GM20000 (cell line): ENCODE results near the gene ZGPAT.

Experiments used
- DNase-seq: peaks from one replicate; pipeline ENCODE4 v3.0.0; 2012; ENCODE audit warnings: low spot score
- TF ChIP-seq, protein P1 (sequence below): IDR thresholded peaks from 2 replicates; pipeline ENCODE4 v1.5.1; 2012; ENCODE audit warnings: mild to moderate bottlenecking, control low read depth; ENCODE audit errors: extremely low read depth, missing control alignments

Gene ZGPAT

DNA sequence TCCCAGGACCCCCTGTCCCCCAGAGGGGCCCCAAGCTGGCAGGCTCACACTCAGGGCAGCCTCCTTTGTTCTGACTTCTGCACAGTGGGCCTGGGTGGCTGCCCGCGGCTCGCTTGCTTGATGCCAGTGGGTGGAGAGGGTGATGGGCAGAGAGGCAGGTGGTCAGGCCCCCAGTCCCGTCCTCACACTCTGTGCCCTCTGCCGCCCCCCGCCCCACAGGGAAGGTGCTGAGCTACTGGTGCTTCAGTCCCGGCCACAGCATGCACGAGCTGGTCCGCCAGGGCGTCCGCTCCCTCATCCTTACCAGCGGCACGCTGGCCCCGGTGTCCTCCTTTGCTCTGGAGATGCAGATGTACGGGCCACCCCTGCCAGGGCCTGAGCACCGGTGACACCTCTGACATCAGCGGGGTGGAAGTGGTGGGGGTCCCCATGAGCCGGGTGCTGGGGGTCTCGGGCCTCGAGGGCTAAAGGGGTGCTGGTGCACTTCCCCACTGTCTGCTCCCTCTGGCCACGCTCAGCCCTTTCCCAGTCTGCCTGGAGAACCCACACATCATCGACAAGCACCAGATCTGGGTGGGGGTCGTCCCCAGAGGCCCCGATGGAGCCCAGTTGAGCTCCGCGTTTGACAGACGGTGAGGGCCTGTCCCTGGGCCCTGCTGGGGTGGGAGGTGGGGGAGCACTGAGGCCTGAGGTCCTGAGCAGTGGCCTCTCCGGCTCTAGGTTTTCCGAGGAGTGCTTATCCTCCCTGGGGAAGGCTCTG lies 20.2 kb upstream of the ZGPAT start:
- TF ChIP-seq, protein P1, sequence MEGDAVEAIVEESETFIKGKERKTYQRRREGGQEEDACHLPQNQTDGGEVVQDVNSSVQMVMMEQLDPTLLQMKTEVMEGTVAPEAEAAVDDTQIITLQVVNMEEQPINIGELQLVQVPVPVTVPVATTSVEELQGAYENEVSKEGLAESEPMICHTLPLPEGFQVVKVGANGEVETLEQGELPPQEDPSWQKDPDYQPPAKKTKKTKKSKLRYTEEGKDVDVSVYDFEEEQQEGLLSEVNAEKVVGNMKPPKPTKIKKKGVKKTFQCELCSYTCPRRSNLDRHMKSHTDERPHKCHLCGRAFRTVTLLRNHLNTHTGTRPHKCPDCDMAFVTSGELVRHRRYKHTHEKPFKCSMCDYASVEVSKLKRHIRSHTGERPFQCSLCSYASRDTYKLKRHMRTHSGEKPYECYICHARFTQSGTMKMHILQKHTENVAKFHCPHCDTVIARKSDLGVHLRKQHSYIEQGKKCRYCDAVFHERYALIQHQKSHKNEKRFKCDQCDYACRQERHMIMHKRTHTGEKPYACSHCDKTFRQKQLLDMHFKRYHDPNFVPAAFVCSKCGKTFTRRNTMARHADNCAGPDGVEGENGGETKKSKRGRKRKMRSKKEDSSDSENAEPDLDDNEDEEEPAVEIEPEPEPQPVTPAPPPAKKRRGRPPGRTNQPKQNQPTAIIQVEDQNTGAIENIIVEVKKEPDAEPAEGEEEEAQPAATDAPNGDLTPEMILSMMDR = no peak
- no peak for DNase-seq

DNA sequence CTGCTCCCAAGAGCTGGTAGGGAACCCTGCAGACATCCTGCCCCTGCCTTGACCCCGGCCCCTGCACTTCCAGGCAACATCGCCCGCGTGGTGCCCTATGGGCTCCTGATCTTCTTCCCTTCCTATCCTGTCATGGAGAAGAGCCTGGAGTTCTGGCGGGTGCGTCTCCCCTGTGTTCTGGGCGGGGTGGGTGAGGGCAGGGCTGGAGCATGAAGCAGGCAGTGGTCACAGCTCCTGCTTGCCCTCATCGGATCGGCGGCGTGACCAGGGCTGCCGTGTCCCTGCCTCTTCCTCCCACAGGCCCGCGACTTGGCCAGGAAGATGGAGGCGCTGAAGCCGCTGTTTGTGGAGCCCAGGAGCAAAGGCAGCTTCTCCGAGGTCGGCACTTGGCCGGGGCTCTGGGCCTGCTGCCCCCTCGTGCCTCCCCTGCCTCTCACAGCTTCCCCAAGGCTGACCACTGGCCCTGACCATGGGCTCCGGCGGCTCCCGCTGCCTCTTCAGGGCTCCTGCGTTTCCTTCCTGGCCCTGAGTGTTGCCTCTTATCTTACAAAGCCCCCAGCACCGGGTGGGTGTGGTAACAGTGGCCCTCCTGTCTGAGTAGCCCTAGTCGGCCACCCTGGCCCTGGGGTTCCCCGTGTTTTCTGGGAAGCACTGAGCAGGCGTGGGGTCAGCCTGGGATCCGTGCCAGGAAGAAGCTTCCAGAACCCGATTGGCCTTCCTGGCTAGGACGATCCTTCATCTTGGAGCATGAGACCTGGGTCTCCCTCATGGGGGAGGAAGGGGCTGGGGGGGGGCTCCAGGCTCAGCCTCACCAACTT lies 19.4 kb upstream of the ZGPAT start:
- DNase-seq = no peak
- TF ChIP-seq, protein P1 = no peak

DNA sequence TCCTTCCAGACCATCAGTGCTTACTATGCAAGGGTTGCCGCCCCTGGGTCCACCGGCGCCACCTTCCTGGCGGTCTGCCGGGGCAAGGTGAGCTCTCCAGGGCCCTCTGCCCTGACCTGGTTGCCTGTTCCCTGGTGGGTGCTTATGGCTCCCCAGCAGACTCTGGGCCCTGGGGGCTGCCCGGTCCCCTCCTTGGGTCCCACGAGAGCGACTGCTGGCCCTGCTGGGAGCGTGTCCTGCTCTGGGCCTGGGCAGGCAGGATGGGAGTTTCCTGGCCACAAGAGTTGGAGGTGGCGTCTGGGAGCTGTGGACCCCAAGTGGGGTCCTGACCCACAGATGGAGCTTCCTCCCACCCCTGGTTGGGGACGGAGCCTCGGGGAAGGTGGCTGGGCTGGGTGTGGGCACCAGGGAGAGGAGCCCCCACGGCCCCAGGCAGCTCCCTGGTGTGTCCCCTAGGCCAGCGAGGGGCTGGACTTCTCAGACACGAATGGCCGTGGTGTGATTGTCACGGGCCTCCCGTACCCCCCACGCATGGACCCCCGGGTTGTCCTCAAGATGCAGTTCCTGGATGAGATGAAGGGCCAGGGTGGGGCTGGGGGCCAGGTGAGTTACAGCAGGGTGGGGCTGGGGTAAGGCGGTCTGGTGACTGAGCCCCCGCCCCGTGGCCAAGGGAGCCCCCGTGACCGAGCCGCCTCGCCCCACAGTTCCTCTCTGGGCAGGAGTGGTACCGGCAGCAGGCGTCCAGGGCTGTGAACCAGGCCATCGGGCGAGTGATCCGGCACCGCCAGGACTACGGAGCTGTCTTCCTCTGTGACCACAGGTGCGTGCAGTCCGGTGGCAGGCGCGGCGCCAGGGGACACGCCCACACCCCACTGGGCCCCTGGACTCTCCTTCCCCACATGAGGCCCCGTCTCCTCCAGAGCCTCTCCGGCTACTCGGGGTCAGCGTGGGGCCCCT lies 18.5 kb upstream of the ZGPAT start:
- DNase-seq = no peak

DNA sequence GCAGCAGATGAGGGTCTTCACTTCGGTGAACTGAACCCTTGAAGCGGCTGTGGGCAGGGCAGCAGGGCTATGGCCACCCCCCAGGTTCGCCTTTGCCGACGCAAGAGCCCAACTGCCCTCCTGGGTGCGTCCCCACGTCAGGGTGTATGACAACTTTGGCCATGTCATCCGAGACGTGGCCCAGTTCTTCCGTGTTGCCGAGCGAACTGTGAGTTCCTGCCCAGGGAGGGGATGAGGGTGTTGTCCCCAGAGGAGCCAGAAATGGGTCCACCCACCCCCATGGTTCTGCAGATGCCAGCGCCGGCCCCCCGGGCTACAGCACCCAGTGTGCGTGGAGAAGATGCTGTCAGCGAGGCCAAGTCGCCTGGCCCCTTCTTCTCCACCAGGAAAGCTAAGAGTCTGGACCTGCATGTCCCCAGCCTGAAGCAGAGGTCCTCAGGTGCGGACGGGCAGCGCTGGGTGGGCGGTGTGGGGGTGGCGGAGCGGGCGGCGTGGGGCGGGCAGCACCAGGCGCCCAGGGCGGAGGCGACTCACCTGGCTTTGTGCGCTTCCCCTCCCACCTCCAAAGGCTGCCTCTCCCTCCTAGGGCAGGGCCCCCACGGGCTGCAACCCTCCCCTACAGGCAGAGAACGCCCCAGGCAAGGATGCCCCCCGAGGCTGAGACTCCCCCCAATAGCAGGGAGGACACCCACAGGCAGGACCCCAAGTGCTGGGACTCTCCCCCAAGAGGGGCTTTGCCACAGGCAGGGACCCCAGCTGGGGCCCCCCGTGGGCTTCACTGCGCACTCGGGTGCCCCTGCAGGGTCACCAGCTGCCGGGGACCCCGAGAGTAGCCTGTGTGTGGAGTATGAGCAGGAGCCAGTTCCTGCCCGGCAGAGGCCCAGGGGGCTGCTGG lies 17.6 kb upstream of the ZGPAT start:
- peak; percentile 47 for DNase-seq
- TF ChIP-seq, protein P1 = no peak

More for the DNA sequence above, 18.5 kb upstream of the ZGPAT start:
- TF ChIP-seq, protein P1 = no peak

DNA sequence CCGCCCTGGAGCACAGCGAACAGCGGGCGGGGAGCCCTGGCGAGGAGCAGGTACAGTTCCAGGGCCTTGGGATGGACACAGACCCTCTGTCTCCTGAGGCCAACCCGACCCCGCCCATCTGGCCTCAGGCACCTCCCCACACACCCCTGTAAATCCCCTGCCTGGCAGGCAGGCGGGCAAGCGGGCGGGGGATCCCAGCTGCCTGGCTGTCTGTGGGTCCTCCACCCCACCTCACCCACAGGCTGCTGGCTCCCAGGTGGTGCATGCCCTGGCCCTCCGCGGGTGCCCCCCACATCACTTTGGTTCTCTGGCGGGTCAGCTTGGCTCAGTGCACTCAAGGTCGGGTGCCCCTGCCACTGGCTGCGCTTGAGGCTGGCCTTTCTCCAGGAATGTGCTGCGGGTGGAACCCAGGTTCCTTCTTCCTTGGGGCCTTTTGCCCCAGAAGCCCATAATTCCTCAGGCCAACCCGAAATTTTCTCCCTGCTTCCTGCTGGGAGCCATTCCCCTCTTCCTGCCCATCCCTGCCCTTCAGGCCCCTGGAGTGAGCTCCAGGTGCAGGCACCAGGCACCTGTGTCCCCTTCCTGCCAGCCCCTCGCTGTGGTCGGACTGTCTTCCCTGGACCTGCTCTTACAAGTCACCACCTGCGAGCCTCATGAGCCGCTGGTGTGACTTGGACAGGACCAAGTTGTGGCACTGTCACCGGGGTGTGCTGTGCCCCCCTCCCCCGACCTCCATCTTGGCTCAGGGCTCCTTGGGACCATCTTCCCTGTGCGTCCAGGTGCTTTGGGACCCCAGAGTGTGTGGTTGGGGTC lies 16.7 kb upstream of the ZGPAT start:
- peak; percentile 56 for DNase-seq
- TF ChIP-seq, protein P1 = no peak
